Mononuclear cell (primary cell): ENCODE results near the gene ZFYVE16. TPM values are rescaled to one million over a fixed set of nuclear protein-coding genes. Genes with fewer than 3 reads are reported as not detected.
"Not testable (repeated sequence)": the region's sequence is repeated elsewhere in the genome, so short reads cannot be mapped to it uniquely, and the experiment has no call there.

Source experiments
- H3K27me3 ChIP-seq: 2 replicates; pipeline ENCODE4 v1.6.0; 2011; ENCODE audit warnings: low read length, control low read depth; ENCODE audit not compliant: insufficient read depth
- H3K4me1 ChIP-seq: 2 replicates; pipeline ENCODE4 v1.5.1; 2011; ENCODE audit warnings: mild to moderate bottlenecking, low read length, control low read depth; ENCODE audit not compliant: insufficient read depth
- H3K4me3 ChIP-seq: 2 replicates; pipeline ENCODE4 v1.5.1; 2011; ENCODE audit warnings: mild to moderate bottlenecking, low read length, moderate library complexity
- H3K9me3 ChIP-seq: 2 replicates; pipeline ENCODE4 v1.5.1; 2011; ENCODE audit warnings: low read depth, mild to moderate bottlenecking, control low read depth, low read length
- total RNA-seq: library from RNA; depleted of rRNA; stranded (reverse); fragments of >200 nt; gene quantifications from one replicate; pipeline ENCODE4 v1.2.3, GENCODE V29; 2012

ZFYVE16 gene
- total RNA-seq: 30.9 TPM

DNA sequence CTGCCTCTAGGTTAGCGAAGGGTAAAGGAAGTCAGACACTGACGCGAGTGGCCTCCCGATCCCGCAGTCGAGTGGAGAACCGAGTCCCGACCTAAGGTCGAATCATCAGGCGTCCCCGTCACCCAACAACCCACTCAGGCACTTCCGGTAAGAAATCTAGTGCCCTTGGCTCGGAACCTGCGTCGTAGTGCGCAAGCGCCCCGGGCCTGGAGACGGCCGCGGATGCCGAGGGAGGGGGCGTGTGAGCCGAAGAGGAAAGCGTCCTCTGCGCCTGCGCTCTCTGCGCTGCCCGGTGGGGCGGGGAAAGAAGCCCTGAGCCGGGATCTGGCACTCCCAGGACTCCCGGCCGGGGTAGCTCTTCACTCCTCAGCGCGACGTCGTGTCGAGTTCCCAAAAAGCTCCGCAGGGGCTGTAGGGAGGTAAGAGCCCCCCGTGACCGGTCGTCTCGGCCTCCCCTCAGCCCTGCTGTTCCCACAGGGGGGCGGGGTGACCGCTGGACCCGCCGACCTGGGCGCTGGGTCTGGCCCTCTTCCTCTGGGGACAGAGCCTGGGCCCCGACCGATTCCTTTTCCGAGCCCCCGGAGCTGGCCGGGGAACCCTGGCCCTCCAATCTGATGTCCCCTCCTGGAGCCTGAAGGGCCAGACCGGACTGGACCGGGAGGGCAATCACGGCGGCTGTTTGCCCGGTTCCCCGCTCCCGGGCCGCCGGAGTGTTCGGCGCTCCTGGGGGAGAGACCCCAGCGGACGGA lies at the start of gene ZFYVE16:
ZFYVE16 (plus strand) TSS at position 330 of the 749 bp plus-strand sequence. CDS start 26,084 bp downstream, outside the sequence.
- Histone ChIP-seq H3K4me3 (peak within 1 kb of the TSS; percentile 96), H3K27me3 (no peaks in the 10 kb centered on the region), H3K4me1 (peaks cover 26% of the 10 kb centered on the region), H3K9me3 (no peaks in the 10 kb centered on the region)

DNA sequence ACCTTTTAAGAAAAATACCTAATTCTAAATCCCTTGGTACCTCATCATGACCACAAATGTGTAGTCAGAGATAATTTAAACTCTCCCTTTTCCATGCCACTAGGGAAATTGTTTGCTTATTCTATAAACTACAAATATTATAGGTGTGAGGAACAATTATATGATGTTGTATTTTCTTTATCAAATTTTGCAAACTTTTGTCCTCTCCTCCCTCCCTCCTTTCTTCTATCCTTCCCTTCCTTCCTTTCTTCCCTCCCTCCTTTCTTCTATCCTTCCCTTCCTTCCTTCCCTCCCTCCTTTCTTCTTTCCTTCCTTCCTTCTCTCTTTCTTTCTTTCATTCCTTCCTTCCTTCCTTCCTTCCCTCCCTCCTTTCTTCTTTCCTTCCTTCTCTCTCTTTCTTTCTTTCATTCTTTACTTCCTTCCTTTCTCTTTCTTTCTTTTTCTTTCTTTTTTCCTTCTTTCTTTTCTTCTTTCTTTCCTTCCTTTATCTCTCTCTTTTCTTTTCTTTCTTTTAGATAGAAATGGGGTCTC lies 46.9 kb upstream of the ZFYVE16 start:
- Histone ChIP-seq H3K27me3 (no peaks in the 10 kb centered on the region), H3K4me3 (no peak overlapping the region), H3K9me3 (no peaks in the 10 kb centered on the region), H3K4me1 (no peaks in the 10 kb centered on the region)

DNA sequence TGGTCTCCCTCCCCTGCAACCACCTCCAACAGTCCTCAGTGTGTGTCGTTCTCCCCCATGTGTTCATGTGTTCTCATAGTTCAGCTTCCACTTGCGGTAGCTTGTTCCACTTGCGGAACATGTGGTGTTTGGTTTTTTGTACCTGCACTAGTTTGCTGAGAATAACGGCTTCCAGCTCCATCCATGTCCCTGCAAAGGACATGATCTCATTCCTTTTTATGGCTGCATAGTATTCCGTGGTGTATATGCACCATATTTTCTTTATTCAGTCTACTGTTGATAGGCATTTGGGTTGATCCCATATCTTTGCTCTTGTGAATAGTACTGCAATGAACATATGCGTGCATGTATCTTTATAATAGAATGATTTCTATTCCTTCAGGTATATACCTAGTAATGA lies 43.0 kb upstream of the ZFYVE16 start:
- no peaks in the 10 kb centered on the region for H3K27me3 ChIP-seq
- H3K4me3 ChIP-seq: no peak overlapping the region
- H3K9me3 ChIP-seq: no peaks in the 10 kb centered on the region
- no peaks in the 10 kb centered on the region for H3K4me1 ChIP-seq

DNA sequence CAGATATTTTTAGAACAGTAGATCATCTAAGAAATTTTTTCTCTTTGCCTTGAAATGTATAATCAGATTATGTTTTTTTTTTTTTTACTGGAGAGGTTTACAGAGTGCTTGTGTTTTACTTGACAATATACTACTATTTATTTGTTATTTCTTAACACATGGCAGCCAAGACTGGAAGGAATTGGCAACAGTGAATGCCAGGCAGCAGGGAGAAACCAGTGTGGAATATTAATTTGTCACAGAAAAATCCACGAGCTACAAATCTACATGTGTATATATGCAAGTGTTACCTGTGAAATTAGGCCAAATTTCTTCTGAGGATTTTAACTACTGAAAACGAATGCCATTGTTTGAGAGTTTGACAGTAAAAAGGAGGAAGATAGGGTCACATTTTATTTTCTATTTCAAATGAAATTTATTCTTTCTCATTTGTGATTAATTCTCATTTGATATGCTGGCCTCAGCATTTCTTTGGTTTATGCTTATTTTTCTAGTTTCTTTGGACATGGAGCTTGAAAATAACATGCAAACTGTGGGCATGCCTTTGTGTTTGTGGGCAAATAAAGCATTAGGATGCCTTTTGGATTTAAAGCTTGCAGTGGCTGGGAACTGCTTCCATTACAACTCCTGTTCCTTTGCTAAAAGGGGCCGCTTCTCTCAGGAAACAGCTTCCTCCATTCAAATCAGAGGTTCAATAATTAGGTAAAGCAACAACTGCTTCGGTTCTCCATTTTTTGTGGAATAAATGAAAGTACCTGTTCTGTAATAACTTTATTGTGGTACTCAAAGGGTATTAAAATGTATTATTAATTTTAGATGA lies 39.0 kb upstream of the ZFYVE16 start:
- Histone ChIP-seq H3K9me3 (no peaks in the 10 kb centered on the region), H3K4me3 (no peak overlapping the region), H3K27me3 (no peaks in the 10 kb centered on the region), H3K4me1 (peaks cover 6% of the 10 kb centered on the region)

DNA sequence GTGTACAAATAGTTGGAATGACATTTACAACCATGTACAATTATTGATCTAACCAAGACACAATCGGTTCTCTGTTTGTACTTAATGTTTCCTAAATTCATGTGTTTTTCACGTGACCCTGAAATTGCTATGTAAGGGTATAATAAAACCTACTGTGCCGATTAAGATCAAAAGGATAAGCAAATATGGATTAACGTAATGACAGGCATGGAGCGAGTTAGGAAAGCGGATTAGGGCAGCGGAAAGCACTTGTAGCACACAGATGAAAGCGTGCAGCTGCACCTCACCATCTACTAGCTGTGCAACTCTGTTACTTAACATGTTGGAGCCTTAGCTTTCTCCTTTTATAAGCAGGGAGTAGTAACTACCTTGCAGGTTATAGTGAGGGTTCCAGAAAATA lies 38.3 kb upstream of the ZFYVE16 start:
- no peaks in the 10 kb centered on the region for H3K27me3 ChIP-seq
- H3K4me1 ChIP-seq: peaks cover 6% of the 10 kb centered on the region
- no peaks in the 10 kb centered on the region for H3K9me3 ChIP-seq
- no peak overlapping the region for H3K4me3 ChIP-seq

DNA sequence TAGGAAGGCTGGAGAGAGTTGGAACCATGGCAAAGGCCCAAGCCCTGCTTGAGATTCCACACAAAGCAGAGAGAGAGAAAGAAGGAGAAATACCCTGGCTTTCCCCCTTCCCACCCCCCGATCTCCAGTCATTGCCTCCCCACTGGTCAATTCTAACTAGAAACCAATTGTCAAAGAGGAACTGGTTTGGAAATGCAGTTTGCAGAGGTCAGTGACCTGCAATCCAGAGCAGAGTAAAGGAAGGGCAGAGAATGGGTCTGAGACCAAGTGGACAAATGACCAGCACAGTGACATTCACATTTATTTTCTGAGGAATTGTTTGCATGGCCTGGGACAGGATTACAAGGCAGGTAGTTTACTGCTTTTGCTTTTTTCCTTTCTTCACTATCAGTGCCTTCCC lies 37.5 kb upstream of the ZFYVE16 start:
- no peaks in the 10 kb centered on the region for H3K9me3 ChIP-seq
- H3K4me1 ChIP-seq: peaks cover 6% of the 10 kb centered on the region
- H3K4me3 ChIP-seq: no peak overlapping the region
- H3K27me3 ChIP-seq: no peaks in the 10 kb centered on the region

DNA sequence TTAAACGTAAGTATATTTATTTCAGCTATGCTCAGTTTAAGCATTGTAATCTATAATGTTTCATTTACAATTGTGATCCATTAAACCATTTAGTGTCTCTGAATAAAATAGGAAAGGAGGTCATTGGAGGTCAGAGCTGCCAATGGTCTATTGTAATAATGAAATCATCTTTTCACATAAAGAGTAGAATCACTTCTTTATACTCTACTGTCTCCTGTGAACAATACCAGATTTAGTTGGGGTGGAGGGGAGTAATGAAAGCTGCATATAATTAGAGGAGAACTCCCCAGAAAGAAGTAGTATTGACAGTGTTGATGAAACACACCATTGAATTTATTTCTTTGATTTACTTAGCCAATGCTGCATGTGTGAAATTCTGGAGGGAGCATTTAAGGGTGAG lies 35.1 kb upstream of the ZFYVE16 start:
- peaks cover 6% of the 10 kb centered on the region for H3K4me1 ChIP-seq
- no peak overlapping the region for H3K4me3 ChIP-seq
- no peaks in the 10 kb centered on the region for H3K27me3 ChIP-seq
- H3K9me3 ChIP-seq: no peaks in the 10 kb centered on the region

DNA sequence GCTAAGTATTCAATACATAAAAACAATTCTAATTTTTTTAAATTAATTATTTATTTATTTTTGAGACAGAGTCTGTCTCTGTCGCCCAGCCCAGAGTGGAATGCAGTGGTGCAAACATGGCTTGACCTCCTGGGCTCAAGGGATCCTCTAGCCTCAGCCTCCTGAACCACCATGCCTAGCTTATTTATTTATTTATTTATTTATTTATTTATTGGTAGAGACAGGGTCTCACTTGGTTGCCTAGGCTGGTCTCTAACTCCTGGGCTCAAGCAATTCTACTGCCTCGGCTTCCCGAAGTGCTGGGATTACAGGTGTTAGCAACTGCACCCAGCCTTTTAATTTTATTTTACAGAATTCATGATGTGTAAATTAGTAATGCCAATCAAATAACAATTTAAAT lies 33.7 kb upstream of the ZFYVE16 start:
- H3K9me3 ChIP-seq: no peaks in the 10 kb centered on the region
- no peak overlapping the region for H3K4me3 ChIP-seq
- peaks cover 6% of the 10 kb centered on the region for H3K4me1 ChIP-seq
- no peaks in the 10 kb centered on the region for H3K27me3 ChIP-seq

DNA sequence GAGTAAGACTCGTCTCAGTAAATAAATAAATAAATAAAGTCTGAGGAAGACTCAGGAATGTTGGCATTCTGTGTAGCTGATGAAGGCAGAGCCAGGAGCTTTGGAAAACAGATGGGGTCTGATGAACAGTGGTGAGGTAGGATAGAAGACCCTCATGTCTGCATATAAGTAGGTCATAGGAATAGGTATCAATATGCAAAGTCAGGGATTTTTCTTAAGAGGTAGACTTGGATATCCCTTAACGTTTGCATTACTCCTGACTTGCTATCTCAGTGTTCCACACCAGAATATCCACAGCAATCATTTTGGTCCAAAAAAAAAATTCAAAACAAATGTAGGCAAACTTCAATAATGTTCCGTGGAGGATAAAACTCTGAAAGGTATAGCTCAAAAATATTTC lies 31.3 kb upstream of the ZFYVE16 start:
- no peaks in the 10 kb centered on the region for H3K27me3 ChIP-seq

DNA sequence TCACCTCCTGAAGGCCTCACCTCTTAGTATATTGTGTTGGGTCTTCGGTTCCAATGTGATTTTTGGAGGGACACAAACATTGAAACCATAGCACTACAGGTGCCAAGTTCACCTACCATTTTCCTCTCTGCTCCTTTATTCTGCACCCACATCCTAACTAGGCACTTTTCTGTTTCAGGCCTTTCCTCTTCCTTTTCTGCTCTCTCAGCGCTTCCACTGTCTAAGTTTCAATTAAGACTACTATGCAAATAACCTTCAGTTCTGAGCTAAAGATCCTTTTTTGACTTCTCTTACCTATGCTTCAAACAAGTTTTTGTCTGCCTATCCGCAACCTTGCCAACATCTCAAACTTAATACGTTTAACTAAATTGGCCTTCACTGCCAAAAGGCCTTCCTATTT lies 25.4 kb upstream of the ZFYVE16 start:
- H3K4me1 ChIP-seq: peaks cover 2% of the 10 kb centered on the region
- H3K9me3 ChIP-seq: no peaks in the 10 kb centered on the region
- H3K27me3 ChIP-seq: no peaks in the 10 kb centered on the region
- no peak overlapping the region for H3K4me3 ChIP-seq

More for the DNA sequence above, 31.3 kb upstream of the ZFYVE16 start:
- H3K9me3 ChIP-seq: no peaks in the 10 kb centered on the region
- H3K4me3 ChIP-seq: no peak overlapping the region
- no peaks in the 10 kb centered on the region for H3K4me1 ChIP-seq

DNA sequence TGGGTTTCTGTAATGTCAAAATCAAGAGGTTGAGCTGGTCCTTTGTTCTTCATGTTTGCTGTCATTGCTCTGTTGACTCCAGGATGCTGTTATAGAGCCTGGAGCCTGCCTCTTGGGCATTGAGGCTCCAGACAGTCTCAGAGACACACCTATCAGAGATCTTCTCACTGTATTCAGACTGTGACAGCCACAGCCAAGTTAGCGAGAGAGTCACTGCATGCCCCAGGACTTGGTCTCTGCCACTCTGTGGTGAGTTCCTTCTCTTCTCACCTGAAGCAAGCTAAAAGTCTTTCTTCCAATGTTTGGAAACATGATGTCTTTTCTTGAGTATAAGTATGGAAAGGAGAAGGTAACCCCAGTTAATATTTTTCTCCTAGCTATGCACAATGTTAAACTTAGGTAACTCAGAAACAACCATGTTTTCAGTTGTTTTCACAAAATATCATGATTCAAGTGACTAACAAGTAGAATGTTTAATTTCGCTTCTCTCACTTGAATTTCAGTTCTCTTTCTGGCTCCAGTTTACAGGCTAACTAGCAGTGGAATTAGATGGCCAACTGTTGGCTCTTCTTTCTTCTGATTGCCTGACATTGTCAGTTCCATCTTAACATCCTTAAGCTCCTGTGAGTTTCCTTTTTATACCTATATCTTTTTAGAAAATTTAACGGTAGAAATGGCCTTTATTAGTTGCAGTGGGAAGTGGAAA lies 20.6 kb upstream of the ZFYVE16 start:
- Histone ChIP-seq H3K4me3 (no peak overlapping the region), H3K4me1 (peaks cover 15% of the 10 kb centered on the region), H3K27me3 (no peaks in the 10 kb centered on the region), H3K9me3 (no peaks in the 10 kb centered on the region)

DNA sequence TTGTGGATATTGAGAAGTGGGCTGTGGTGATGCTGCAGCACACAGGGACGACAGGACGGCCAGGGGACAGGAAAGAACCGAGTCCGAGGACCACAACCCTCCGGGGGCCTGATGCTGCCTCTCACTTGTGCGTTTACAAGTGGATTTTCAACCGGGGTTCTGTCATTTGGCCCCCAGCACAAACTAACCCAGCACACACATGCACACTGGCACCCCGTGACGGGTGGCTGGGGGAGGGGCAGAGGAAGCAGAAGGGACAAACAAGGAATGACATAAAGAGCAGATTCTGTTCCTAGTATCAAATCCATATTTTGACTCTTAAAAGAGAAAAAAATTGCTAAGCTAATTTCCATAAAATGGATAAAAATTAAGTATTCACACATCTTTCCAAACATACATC lies 18.3 kb upstream of the ZFYVE16 start:
- Histone ChIP-seq H3K4me1 (peaks cover 15% of the 10 kb centered on the region), H3K9me3 (no peaks in the 10 kb centered on the region), H3K4me3 (peak overlapping the region; percentile 13), H3K27me3 (no peaks in the 10 kb centered on the region)

DNA sequence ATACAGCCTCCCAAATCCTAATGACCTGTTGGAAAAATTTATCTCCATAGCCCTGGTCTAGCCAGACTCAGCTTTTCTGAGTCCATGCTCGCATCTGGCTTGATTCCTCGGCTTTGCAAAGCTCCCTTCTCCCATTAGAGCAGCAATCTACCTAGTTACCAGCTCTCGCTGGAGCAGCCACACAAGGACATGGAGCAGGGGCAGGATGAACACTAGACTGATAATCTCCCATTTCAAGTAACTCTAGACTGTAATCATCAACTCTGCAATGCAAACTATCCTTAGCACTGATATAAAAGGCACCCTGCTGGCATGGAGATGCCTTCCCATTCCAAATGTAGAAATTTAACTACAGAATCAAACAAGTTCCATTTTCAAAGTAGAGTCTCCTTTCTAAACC lies 17.5 kb upstream of the ZFYVE16 start:
- H3K27me3 ChIP-seq, H3K9me3 ChIP-seq, H3K4me3 ChIP-seq: not testable (repeated sequence)
- peaks cover 15% of the 10 kb centered on the region for H3K4me1 ChIP-seq

DNA sequence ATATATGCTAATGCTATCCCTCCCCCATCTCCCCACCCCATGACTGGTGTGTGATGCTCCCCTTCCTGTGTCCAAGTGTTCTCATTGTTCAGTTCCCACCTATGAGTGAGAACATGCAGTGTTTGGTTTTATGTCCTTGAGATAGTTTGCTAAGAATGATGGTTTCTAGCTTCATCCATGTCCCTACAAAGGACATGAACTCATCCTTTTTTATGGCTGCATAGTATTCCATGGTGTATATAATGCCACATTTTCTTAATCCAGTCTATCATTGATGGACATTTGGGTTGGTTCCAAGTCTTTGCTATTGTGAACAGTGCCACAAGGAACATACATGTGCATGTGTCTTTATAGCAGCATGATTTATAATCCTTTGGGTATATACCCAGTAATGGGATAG lies 16.6 kb upstream of the ZFYVE16 start:
- not testable (repeated sequence) for H3K4me3 ChIP-seq, H3K27me3 ChIP-seq, H3K9me3 ChIP-seq
- peaks cover 15% of the 10 kb centered on the region for H3K4me1 ChIP-seq
